OCI-LY1 (cell line): ENCODE measurements around the gene RHBDF2.
A peak's percentile ranks its signal among the peaks of the same experiment; 100 is the strongest.

Source experiments
- H2AFZ ChIP-seq: fragments of 200-600 bp; sonication (generic), shearing (Covaris generic); 2 replicates; pipeline ENCODE4 v1.6.0; 2014; ENCODE audit warnings: antibody characterized with exemption, mild to moderate bottlenecking, low read length
- H3F3A ChIP-seq: fragments of 200-600 bp; sonication (generic), shearing (Covaris generic); 2 replicates; pipeline ENCODE4 v1.6.0; 2014; ENCODE audit warnings: mild to moderate bottlenecking, antibody characterized with exemption, low read length, moderate library complexity; ENCODE audit not compliant: insufficient read depth
- H3K27ac ChIP-seq: fragments of 200-600 bp; sonication (generic); 2 replicates; pipeline ENCODE4 v1.5.1; 2014; ENCODE audit warnings: low read length, mixed run types, mild to moderate bottlenecking, low read depth; ENCODE audit not compliant: poor library complexity, severe bottlenecking
- H3K27me3 ChIP-seq: fragments of 200-600 bp; sonication (generic); 2 replicates; pipeline ENCODE4 v1.6.0; 2014; ENCODE audit warnings: antibody characterized with exemption, mild to moderate bottlenecking, low read length, moderate library complexity; ENCODE audit not compliant: insufficient read depth
- H3K36me3 ChIP-seq: fragments of 200-600 bp; sonication (generic); 2 replicates; pipeline ENCODE4 v1.6.1; 2014; ENCODE audit warnings: mild to moderate bottlenecking, antibody characterized with exemption, low read length, moderate library complexity, mixed read lengths; ENCODE audit not compliant: insufficient read depth
- H3K4me1 ChIP-seq: fragments of 200-600 bp; sonication (generic); 2 replicates; pipeline ENCODE4 v1.5.1; 2014; ENCODE audit warnings: mild to moderate bottlenecking, low read length, moderate library complexity; ENCODE audit not compliant: insufficient read depth, severe bottlenecking
- H3K4me2 ChIP-seq: fragments of 200-600 bp; sonication (generic), shearing (Covaris generic); 2 replicates; pipeline ENCODE4 v1.6.1; 2014; ENCODE audit warnings: low read length
- H3K4me3 ChIP-seq: fragments of 200-600 bp; sonication (generic); 2 replicates; pipeline ENCODE4 v1.5.1; 2014; ENCODE audit warnings: low read length, low read depth, mild to moderate bottlenecking, mixed read lengths; ENCODE audit not compliant: poor library complexity, severe bottlenecking
- H3K79me2 ChIP-seq: fragments of 200-600 bp; shearing (Covaris generic); 2 replicates; pipeline ENCODE4 v1.6.1; 2016; ENCODE audit warnings: mixed run types, low read length, mixed read lengths; ENCODE audit not compliant: insufficient read depth
- H3K9ac ChIP-seq: fragments of 200-600 bp; sonication (generic), shearing (Covaris generic); 2 replicates; pipeline ENCODE4 v1.6.1; 2014; ENCODE audit warnings: mild to moderate bottlenecking, low read length, mixed read lengths
- H3K9me2 ChIP-seq: fragments of 200-600 bp; sonication (generic), shearing (Covaris generic); 2 replicates; pipeline ENCODE4 v1.6.1; 2014; ENCODE audit warnings: low read depth, mild to moderate bottlenecking, low read length, mixed read lengths
- H3K9me3 ChIP-seq: fragments of 200-600 bp; shearing (Covaris generic); 2 replicates; pipeline ENCODE4 v1.6.1; 2014; ENCODE audit warnings: low read length, mixed read lengths
- H4K20me1 ChIP-seq: fragments of 200-600 bp; sonication (generic), shearing (Covaris generic); 2 replicates; pipeline ENCODE4 v1.6.0; 2016; ENCODE audit warnings: mild to moderate bottlenecking, low read length; ENCODE audit not compliant: insufficient read depth
- CTCF ChIP-seq: fragments of 200-600 bp; sonication (generic), shearing (Covaris generic); IDR thresholded peaks from 2 replicates; pipeline ENCODE4 v1.5.1; 2017; ENCODE audit warnings: mild to moderate bottlenecking, antibody characterized with exemption, low read length, moderate library complexity, mixed read lengths
- EZH2 ChIP-seq: fragments of 200-600 bp; sonication (generic), shearing (Covaris generic); IDR thresholded peaks from 2 replicates; pipeline ENCODE4 v1.8.0; 2017; ENCODE audit warnings: borderline replicate concordance, mixed run types, mild to moderate bottlenecking, antibody characterized with exemption, low read length, moderate library complexity, mixed read lengths

Gene RHBDF2

DNA sequence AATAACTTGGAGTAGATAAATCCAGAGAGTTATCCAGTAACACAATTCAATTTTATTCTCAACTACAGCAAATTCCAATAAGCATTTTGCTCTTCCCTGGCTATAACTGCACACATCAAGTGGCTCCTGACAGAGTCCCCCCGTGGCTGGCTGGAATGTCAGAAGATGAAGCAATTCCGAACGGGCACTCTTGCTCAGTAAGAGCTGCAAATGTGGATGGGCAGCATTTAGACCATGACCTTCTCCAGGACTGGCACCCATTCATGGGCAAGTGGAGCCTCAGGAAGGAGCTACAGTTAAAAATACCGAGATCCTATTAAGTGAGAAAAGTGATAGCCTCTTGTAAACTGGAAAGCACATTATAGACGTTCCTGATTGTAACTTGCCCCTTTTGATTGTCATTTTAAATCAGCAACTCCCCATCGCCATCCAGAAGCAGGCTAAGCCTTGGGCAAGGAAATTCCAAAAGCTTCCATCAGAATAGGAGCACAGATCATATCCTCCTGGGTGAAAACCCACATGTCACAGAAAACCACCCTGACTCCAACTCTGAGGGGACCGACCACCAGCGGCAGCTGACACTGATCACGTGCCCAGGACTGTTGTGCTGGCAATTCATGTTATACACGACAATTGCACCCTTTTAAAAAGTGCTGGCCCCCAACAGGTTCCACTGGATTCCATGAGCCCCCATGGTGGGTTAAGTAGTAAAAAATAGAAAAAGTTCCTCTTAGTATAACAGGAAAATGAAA is 55.4 kb downstream of the RHBDF2 start:
- H3K27me3 ChIP-seq, result peaks cover 13% of the 10 kb centered on the region
- H2AFZ ChIP-seq, result no peak overlapping the region
- no peaks in the 10 kb centered on the region; the same call in 1 of the 2 replicates for H4K20me1 ChIP-seq
- H3K9me2 ChIP-seq, result no peaks in the 10 kb centered on the region
- H3K79me2 ChIP-seq, result no peaks in the 10 kb centered on the region
- H3K4me1 ChIP-seq, result peaks cover 50% of the 10 kb centered on the region
- no peak overlapping the region for H3K4me2 ChIP-seq
- H3K27ac ChIP-seq, result no peak overlapping the region
- no peak overlapping the region for H3K9ac ChIP-seq
- H3F3A ChIP-seq, result no peaks in the 10 kb centered on the region
- no peaks in the 10 kb centered on the region; the same call in 1 of the 2 replicates for H3K36me3 ChIP-seq
- H3K9me3 ChIP-seq, result no peaks in the 10 kb centered on the region
- TF ChIP-seq EZH2 (no peak), CTCF (no peak)
- H3K4me3 ChIP-seq, result no peak overlapping the region

- Histone ChIP-seq H3K9me3 (no peaks in the 10 kb centered on the region), H3K4me3 (no peak overlapping the region), H3K9me2 (no peaks in the 10 kb centered on the region), H4K20me1 (no peaks in the 10 kb centered on the region; the same call in 1 of the 2 replicates), H3K79me2 (no peaks in the 10 kb centered on the region), H3K27me3 (peaks cover 13% of the 10 kb centered on the region), H3K9ac (no peak overlapping the region), H2AFZ (no peak overlapping the region), H3K4me1 (peaks cover 49% of the 10 kb centered on the region), H3K27ac (no peak overlapping the region), H3K4me2 (peak overlapping the region; percentile 22; the same call in 1 of the 2 replicates), H3F3A (no peaks in the 10 kb centered on the region), H3K36me3 (no peaks in the 10 kb centered on the region; the same call in 1 of the 2 replicates)
- TF ChIP-seq CTCF, result no peak
These were observed 56.5 kb downstream of the RHBDF2 start for GRCh38 chr17:76444518-76445311.

- H3K9me2 ChIP-seq, result no peaks in the 10 kb centered on the region
- peak overlapping the region; percentile 7; the same call in 1 of the 2 replicates for H3K4me2 ChIP-seq
- H3K4me3 ChIP-seq, result no peak overlapping the region
- peak overlapping the region; percentile 18 for H3K27ac ChIP-seq
- no peaks in the 10 kb centered on the region for H3K9me3 ChIP-seq
- H3K36me3 ChIP-seq, result no peaks in the 10 kb centered on the region; the same call in 1 of the 2 replicates
- H2AFZ ChIP-seq, result no peak overlapping the region
- H3K27me3 ChIP-seq, result peaks cover 11% of the 10 kb centered on the region
- H3K9ac ChIP-seq, result no peak overlapping the region
- no peaks in the 10 kb centered on the region; the same call in 1 of the 2 replicates for H4K20me1 ChIP-seq
- no peaks in the 10 kb centered on the region for H3K79me2 ChIP-seq
- no peak for TF ChIP-seq CTCF
- TF ChIP-seq EZH2, result no peak
- no peaks in the 10 kb centered on the region for H3F3A ChIP-seq
- H3K4me1 ChIP-seq, result peaks cover 64% of the 10 kb centered on the region
These were observed 58.6 kb downstream of the RHBDF2 start for GRCh38 chr17:76442341-76443338.
